Measurements from ENCODE around the gene WFIKKN2. TPM values are rescaled to one million over a fixed set of nuclear protein-coding genes. Genes with fewer than 3 reads are reported as not detected.

The WFIKKN2 gene
- total and polyA plus RNA-seq, 2 of the 13 experiments (the other 11 are each of a cell fraction or from before 2014, with no cell fraction given): not detected

GRCh38 chr17:50794361-50794760, 41.0 kb upstream of the WFIKKN2 start:
- H3K27me3 ChIP-seq (ENCODE audit: control insufficient read depth in 1 of 2, insufficient read depth in 2 of 2, low read length in 2 of 2): peaks cover 4 to 36% of the 10 kb centered on the region in 2 experiments; a peak in 4 of 5 replicates
- in situ Hi-C loops (cut with HindIII; ENCODE audit: extremely low pct_ligation_motif_present, low pct_unique_long_range_greater_than_20kb) (no loop called here), intact Hi-C loops (cut with micrococcal nuclease; ENCODE audit: unreplicated experiment) (no loop called here)
- no peak overlapping the region for H2AFZ ChIP-seq (ENCODE audit: low read length)
- 68% methylated on average over 6 of the region's 6 CpGs for WGBS (ENCODE audit: low lambda C conversion rate)
- no peaks in the 10 kb centered on the region for H3K79me2 ChIP-seq (ENCODE audit: insufficient read depth, low read length)
- FAIRE-seq: no peak
- no TSS peak for BruUV-seq (replicated peaks)
- CTCF ChIA-PET (ENCODE audit: low intra/inter-chr PET ratio, low total read pairs): no interaction called here
- H3K27ac ChIP-seq (ENCODE audit: extremely low read length, insufficient read depth, low read length): no peak overlapping the region
- no peak for TF ChIP-seq ELF1 (CRISPR knock-in tag; IDR thresholded peaks at IDR 0.05)
- no peak for TF ChIP-seq NCOA1 (CRISPR knock-in tag; IDR thresholded peaks at IDR 0.05)
- no peak for TF ChIP-seq MEIS2 (CRISPR knock-in tag; IDR thresholded peaks at IDR 0.05)
- TF ChIP-seq HOXA5 (CRISPR knock-in tag; IDR thresholded peaks at IDR 0.05): no peak
- no peak for TF ChIP-seq EP300 (IDR thresholded peaks at IDR 0.05; ENCODE audit: low read depth in 2 of 2, low read length in 2 of 2)
- TF ChIP-seq EP300 (CRISPR knock-in tag; IDR thresholded peaks at IDR 0.05; ENCODE audit: borderline replicate concordance): no peak
- TF ChIP-seq HNRNPLL (IDR thresholded peaks at IDR 0.05; ENCODE audit: low read depth, low read length, poor library complexity, severe bottlenecking): no peak
- TF ChIP-seq ZBTB10 (CRISPR knock-in tag; IDR thresholded peaks at IDR 0.05; ENCODE audit: borderline replicate concordance): no peak
- no peak for TF ChIP-seq SIN3A (IDR thresholded peaks at IDR 0.05; ENCODE audit: borderline replicate concordance, low read depth, low read length)
- no peak for TF ChIP-seq FOXA3 (CRISPR knock-in tag; IDR thresholded peaks at IDR 0.05)
- TF ChIP-seq ARNTL (CRISPR knock-in tag; IDR thresholded peaks at IDR 0.05): no peak
- TF ChIP-seq KLF16 (CRISPR knock-in tag; IDR thresholded peaks at IDR 0.05): no peak
- TF ChIP-seq NFIB (CRISPR knock-in tag; IDR thresholded peaks at IDR 0.05; ENCODE audit: borderline replicate concordance): no peak
- TF ChIP-seq RBM22 (optimal IDR thresholded peaks at IDR 0.05; ENCODE audit: low read length): no peak
- no peak for TF ChIP-seq ZNF615 (CRISPR knock-in tag; IDR thresholded peaks at IDR 0.05; ENCODE audit: borderline replicate concordance)
- no peak for TF ChIP-seq ELF3 (CRISPR knock-in tag; IDR thresholded peaks at IDR 0.05)
- no peak for TF ChIP-seq BORCS8-MEF2B (CRISPR knock-in tag; IDR thresholded peaks at IDR 0.05)
- TF ChIP-seq, protein P1, sequence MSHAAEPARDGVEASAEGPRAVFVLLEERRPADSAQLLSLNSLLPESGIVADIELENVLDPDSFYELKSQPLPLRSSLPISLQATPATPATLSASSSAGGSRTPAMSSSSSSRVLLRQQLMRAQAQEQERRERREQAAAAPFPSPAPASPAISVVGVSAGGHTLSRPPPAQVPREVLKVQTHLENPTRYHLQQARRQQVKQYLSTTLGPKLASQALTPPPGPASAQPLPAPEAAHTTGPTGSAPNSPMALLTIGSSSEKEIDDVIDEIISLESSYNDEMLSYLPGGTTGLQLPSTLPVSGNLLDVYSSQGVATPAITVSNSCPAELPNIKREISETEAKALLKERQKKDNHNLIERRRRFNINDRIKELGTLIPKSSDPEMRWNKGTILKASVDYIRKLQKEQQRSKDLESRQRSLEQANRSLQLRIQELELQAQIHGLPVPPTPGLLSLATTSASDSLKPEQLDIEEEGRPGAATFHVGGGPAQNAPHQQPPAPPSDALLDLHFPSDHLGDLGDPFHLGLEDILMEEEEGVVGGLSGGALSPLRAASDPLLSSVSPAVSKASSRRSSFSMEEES (CRISPR knock-in tag; IDR thresholded peaks at IDR 0.05): no peak
- TF ChIP-seq ZNF460 (CRISPR knock-in tag; IDR thresholded peaks at IDR 0.05; ENCODE audit: borderline replicate concordance): no peak
- no peak for TF ChIP-seq ZNF883 (CRISPR knock-in tag; IDR thresholded peaks at IDR 0.05; ENCODE audit: not compliant biosample characterization)
- no peaks in the 10 kb centered on the region for H3K9me3 ChIP-seq (ENCODE audit: low read length)
- H3K4me3 ChIP-seq (replicated peaks in 1 of 3; ENCODE audit: insufficient read depth in 1 of 3, low read depth in 2 of 3, low read length in 3 of 3): no peak overlapping the region
- H4K20me1 ChIP-seq (ENCODE audit: insufficient read depth, low read length): no peaks in the 10 kb centered on the region
- peaks cover 21% of the 10 kb centered on the region for H3K4me1 ChIP-seq (ENCODE audit: insufficient read depth, low read length)
- H3K4me2 ChIP-seq (ENCODE audit: low read depth, low read length): no peak overlapping the region
- no peak for ATAC-seq
- no peak overlapping the region for H3K9ac ChIP-seq (ENCODE audit: insufficient read depth, low read depth, low read length)
- no peaks in the 10 kb centered on the region for H3K36me3 ChIP-seq (replicated peaks in 1 of 2; ENCODE audit: control insufficient read depth in 1 of 2, insufficient read depth in 2 of 2, low read length in 2 of 2)
- POLR2A ChIA-PET: no interaction called here
- DNase-seq (ENCODE audit: low spot score): no peak
